HL-60 (cell line): ENCODE data around the gene ESD.

Source experiments
- DNase-seq, 2 experiments: peaks; one replicate each; pipeline ENCODE4 v3.0.0-alpha.2; 2010 to 2020; ENCODE audit warnings: low read depth in 1 of 2, low spot score in 1 of 2
- H3K27ac ChIP-seq: fragments of 250-450 bp; sonication (Bioruptor Pico); replicated peaks from 2 replicates; pipeline ENCODE4 v1.5.1; 2020; ENCODE audit warnings: mild to moderate bottlenecking, moderate library complexity
- H3K27me3 ChIP-seq: fragments of 250-450 bp; sonication (Bioruptor Pico); 2 replicates; pipeline ENCODE4 v1.5.1; 2021; ENCODE audit warnings: mild to moderate bottlenecking, moderate library complexity; ENCODE audit not compliant: insufficient read depth, poor library complexity, severe bottlenecking
- H3K4me3 ChIP-seq: replicated peaks from 2 replicates; pipeline ENCODE4 v1.5.1; 2011; ENCODE audit warnings: mild to moderate bottlenecking, control low read depth, low read length; ENCODE audit not compliant: insufficient read depth
- CTCF ChIP-seq: IDR thresholded peaks from one replicate; pipeline ENCODE4 v1.5.1; 2011; ENCODE audit warnings: low read length, control low read depth, inconsistent platforms; ENCODE audit not compliant: insufficient read depth
- GABPA ChIP-seq: IDR thresholded peaks from 2 replicates; pipeline ENCODE4 v1.6.1; 2012; ENCODE audit warnings: low read depth
- POLR2AphosphoS5 ChIP-seq: IDR thresholded peaks from 2 replicates; pipeline ENCODE4 v1.6.1; 2012; ENCODE audit warnings: low read depth
- REST ChIP-seq: IDR thresholded peaks from 2 replicates; pipeline ENCODE4 v1.6.1; 2012; ENCODE audit warnings: low read depth; ENCODE audit not compliant: insufficient replicate concordance
- SPI1 ChIP-seq: IDR thresholded peaks from 2 replicates; pipeline ENCODE4 v1.6.1; 2012; ENCODE audit warnings: low read depth, mild to moderate bottlenecking, borderline replicate concordance

ESD gene

GRCh38 chr13:46797501-46798237 lies 708 bp upstream of the ESD start:
- no peak for DNase-seq

DNA sequence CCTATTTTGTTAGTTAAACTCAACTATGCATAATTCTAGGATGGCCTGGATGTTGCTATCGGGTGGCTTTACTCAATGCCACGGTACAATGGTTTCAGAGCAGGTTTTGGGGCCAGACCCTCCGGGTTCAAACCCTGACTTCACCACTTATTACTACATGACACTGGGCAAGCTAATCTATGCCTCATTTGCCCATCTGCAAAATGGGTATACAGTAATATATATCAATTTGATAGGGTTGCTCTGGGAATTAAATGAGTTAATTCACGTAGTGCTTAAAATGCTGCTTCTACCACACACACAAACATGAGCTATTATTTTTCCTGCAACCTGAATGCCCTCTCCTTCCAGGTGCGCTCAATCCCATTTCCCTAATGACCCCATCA lies 839 bp downstream of the ESD start:
- peak overlapping the region; percentile 92 for H3K4me3 ChIP-seq
- no peak for DNase-seq
- H3K27me3 ChIP-seq: no peaks in the 10 kb centered on the region
- TF ChIP-seq GABPA (no peak), POLR2AphosphoS5 (no peak), SPI1 (no peak), REST (no peak), CTCF (no peak)
- H3K27ac ChIP-seq: peak overlapping the region; percentile 90

More at GRCh38 chr13:46797501-46798237, 708 bp upstream of the ESD start:
- peak overlapping the region; percentile 92 for H3K4me3 ChIP-seq
- no peak for TF ChIP-seq POLR2AphosphoS5
- TF ChIP-seq REST: no peak
- no peak for TF ChIP-seq GABPA
- TF ChIP-seq CTCF: no peak
- TF ChIP-seq SPI1: no peak
- H3K27me3 ChIP-seq: no peaks in the 10 kb centered on the region
- H3K27ac ChIP-seq: peak overlapping the region; percentile 90

DNA sequence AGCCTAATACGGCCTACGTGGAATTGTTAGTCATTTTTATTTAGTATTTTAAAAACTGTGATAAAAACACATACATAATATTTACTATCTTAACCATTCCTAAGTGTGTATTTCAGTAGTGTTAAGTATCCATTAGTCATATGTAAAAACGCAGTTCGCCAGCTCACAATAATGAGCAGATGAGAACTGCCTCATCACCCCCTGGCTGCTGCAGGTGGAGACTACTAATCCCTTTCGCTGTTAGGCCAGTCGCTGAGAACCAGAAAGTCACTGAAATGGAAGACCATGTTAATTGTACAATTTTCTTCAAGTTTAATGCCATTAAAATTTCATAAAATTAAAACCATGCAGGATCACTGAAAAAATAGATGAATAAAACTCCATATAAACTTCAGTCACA lies 1.6 kb downstream of the ESD start:
- no peak overlapping the region for H3K4me3 ChIP-seq
- no peak for DNase-seq
- H3K27me3 ChIP-seq: no peaks in the 10 kb centered on the region
- TF ChIP-seq GABPA (no peak), CTCF (no peak), REST (no peak), SPI1 (no peak), POLR2AphosphoS5 (no peak)
- no peak overlapping the region for H3K27ac ChIP-seq
